GM18520 (cell line): Measurements from ENCODE around the gene IKZF3.
"Not testable (repeated sequence)": the region's sequence is repeated elsewhere in the genome, so short reads cannot be mapped to it uniquely, and the experiment has no call there.

ENCODE experiments used
- ATAC-seq: cut with Tn5 transposase; IDR thresholded peaks from one replicate; pipeline ENCODE4 v1.9.1; 2021; ENCODE audit not compliant: unreplicated experiment

Gene IKZF3

DNA sequence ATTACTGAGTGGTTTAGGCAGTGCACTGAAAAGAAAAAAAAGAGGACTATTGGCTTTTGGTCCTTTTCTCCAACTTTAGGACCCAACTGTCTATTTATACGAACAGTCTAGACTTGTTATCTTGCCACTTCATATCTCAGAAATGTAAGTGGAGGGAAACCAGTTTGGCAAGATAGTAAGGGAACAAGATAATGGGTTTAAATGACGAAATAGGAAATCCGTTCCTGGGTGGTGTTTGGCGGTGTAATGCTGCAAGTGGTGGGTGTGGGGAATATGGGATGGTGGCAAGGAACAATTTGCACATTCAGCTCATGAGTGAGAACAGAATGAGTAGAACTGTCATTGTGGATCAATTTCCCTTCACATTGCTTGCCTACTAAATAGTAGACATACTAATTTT, 81.6 kb downstream of the IKZF3 start:
- ATAC-seq, result no peak

DNA sequence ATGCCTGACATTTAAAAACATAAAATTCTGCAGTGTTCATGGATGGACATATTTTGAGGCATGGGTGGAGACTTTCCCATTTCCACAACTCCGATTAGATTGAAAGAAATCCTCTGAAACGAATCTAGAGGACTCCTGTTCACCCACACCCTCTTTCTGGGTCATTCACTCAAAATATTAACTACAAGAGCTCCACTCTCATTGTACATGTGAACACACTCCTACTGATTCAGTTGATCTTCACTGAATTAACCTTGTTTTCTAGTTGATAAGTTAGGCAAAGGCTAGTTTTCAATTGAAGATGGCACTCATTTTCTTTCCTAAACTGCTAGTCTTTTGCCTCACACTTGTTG, 82.3 kb downstream of the IKZF3 start:
- ATAC-seq, result no peak

DNA sequence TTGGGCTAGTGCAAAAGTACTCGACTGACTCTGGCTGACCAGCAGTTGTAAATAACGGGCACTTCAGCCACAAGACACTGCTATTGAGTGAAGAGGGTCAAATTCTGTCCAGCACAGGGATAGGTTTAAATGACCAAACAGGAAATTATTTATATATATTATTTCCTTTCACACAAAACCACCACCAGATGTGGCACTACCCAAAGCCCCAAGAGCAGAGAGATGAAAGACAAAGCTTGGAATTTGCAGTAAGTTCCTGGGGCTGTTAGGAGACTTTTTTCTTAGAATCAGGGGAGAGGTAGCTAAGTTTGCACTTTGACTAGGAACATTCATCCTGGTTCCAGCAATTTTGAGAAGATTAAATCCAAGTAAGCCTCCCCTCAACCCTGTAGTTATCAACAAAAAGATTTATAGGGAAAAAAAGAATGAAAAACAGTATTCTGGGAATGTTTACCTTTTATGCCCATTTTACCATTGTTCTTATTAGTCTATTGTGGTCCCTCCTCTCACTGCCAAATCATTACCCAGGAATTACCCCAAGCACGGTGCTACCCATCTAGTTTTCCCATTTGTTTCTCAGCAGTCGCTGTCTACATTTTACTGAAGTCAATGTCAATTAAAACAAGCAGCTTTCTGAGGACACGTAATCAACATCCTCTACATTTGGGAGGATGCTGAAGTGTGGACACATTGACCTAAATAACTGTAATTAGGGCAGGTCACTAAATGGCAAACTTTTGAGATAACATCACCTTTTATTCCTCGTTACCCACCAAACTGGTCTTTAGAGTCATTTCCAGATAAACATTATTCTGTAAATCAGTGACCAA, 82.9 kb downstream of the IKZF3 start:
- ATAC-seq, result no peak

DNA sequence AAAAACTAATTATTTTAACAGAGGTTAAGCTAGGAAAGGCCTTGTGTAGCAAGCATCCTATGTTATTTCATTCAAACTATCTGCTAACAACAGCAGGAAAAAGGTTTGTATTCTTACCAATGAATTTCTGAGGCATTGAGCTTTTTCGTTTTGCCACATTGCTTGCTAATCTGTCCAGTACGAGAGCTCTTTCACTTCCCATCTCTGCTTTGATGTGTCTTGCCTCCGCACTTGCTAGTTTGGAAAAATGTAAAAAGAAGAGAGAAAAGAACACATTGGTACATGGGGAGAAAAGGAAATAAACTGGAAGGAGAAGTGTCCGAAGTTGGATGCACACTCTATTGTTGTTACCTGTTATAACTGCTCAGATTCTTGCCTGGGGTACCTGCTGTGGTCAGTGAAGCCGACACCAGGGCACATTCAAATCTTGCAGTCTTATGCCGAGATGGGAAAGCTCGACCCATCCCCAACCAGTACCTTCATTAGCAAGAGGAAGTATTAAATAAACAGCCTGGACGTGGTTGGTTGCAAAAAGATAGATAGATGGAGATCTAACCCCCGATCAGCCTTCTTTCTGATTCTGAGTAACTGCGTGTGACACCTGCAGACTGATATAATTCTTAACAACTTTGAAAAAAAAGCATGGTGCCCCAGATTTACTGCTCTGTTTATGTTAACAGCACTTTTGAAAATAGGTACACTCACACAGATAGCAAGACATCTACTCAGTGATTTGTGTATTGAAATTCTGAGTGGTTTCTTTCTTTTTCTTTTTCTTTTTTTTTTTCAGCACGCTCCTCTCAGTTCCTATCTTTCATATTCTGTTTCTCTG, 86.4 kb downstream of the IKZF3 start:
- ATAC-seq, result peak; percentile 37

DNA sequence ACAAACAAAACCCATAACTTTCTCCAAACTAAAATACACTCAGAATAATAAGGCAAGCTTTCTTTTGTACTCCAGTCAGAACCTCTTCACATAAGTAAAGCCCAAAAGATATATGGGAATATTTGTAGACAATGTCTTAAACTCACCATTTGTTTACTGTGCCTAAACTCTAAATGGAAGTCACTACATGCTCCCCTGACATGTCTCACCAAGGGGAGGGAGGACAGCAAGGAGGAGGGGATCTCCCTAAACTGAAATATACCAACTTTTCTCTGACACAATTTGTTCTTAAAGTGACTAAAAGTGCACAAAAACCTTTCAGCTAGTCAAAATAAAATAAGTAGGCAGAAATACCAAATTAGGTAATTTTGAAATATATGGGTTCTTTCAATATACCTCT, 87.9 kb downstream of the IKZF3 start:
- ATAC-seq, result no peak

DNA sequence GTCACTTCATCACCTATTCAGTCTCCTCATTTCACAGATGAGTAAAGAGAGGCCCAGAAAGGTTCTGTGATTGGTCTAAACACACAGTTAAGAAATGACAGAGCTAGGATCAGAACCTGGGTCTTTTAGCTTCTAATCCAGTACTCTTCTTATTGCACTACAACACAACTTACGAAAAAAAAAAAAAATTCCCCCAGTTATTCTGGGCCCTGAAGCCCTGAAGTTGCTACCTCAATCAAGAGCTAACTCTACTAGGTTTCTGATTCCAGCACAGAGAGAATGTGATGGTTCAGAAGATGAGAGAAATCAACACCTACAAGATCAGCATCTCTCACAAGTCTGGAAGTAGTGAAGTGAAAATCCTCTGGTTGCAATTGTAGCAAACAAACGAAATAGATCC, 89.1 kb downstream of the IKZF3 start:
- ATAC-seq, result no peak

DNA sequence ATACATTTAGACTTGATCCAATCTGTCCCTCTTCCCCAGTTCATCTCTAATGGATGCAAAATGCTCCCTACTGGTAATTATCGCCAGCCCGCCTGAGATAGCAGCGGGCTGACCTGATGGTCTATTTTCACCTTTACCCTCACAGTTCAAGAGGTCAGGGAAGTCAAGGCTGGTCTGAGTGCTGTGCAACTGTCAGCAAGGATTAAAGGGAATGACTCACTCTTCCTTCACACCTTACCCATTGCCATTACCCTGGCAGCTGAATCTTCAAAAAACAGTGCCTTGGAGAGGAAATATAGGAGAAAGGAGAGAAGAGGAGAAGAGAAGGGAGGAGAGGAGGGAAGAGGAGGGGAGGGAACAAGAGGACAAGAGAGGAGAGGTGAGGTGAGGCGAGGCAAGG, 90.1 kb downstream of the IKZF3 start:
- no peak for ATAC-seq

DNA sequence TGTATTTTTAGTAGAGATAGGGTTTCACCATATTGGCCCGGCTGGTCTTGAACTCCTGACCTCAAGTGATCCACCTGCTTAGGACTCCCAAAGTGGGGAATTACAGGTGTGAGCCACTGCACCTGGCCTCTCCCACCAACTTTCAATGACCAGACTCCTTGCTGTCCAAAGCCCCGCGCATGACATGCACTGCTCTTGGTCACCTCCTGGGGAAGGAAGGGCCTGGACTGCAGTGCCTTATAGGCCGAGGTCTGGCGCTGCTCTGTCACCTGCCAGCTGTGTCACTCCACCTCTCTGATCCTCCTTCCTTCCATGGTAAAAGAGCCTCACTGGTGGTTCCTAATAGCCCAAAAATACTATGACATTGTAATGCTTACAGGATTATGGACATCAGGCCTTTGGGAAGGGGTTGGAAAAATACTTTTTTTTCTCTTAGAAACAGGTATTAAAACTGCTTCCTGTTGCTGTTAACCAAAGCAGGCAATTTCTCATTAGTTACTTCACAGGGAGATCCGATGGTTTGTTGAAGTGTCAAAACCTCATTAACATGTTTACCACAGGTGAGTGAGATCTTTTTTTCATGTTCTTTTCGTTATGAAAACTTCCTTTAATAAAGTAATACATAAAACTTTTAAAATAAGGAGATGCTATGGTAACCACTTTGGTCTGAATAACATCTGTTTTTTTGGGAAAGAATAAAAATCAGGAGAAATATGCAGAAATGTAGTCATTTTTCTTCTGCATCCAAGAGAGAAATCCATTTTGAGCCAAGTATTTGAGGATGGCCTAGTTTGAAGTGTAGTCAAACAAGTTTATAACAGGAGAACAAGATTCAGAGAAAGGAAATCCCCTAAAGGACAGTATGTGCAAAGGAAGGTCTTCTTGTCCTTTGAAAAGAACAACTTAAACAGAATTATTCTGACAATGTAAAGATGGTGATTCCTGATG, 90.9 kb downstream of the IKZF3 start:
- no peak for ATAC-seq

DNA sequence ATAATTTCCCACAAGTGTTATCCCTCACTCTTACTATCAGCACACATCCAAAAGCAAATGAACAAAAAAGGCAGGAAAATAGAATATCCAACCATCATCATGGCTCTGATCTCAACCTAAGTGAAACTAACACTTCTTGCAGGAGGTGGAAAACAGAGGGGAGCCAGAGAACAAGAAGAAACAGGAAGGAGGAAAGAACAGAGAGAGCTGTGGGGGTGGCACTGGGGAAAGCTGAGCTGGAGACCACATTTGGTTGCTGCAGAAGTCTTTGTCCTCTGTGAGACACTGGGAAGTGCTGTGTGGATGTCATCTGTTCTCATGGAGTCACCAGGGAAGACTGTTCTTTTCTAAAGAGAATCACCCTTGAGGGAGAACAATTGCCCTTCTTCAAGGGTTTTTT, 91.7 kb downstream of the IKZF3 start:
- ATAC-seq, result no peak

DNA sequence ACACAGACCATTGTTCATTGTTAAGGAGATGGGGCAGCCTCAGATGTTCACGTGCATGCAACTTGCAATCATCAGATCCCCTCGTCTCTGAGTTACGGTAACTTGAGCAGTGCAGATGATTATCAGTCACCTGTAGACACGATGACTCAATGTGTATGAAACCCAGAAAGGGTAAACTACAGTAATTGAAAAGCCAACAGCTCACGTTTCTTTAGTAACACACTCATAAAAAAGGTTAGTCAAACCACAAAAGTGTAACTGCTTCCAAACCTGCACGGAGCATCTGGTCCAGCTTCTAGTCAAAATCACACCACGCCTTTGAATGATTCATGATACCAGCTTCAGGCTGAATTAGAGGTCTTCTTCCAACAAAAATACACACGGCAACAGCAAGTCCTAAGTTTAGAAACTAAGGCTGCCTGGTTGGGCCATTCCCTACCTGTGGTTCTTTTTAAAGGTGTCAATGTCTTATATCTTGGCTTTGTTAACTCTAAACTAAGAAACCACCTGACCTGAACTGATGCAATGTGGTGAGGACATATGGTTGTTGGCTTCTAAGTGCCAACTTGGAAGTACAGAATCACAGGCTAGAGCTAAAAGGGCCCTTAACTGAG, 94.0 kb downstream of the IKZF3 start:
- ATAC-seq, result peak; percentile 37

DNA sequence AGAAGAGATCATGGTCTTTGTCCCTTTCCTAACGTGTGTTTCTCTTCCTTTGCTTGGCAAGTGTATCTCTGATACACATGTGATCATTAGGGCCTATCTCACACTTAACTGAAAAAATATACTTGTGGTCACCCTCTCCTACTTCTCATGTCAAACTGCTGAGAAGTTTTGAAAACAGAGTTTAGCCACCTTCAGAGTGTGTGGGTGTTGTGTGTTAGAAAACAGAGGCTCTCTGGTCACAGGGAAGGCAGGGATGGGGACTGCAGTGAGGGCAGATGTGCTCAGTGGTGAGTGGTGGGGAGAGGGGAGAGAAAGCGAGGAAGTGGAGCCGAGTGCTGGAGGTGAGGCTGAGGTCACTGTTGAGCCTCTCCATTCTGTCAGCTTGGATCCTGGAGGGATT, 97.0 kb downstream of the IKZF3 start:
- ATAC-seq, result no peak

DNA sequence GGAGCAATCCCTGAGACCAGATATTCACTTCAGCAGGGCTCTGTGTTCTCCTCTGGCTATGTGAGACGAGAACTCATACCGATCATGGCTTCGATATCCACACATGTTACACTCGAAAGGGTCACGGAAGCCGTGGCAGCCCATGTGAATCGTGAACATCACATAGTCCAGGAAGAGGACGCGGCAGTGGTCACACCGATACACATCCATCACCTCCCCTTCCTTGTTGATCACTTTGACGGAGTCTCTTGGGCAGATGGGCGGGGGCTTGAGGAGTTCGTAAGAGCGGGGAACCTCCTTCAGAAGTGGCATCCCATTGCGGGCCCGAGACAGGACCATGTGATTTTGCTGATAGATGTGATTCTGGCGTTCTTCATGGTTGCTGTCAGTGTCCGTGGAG, 98.3 kb downstream of the IKZF3 start:
- no peak for ATAC-seq

DNA sequence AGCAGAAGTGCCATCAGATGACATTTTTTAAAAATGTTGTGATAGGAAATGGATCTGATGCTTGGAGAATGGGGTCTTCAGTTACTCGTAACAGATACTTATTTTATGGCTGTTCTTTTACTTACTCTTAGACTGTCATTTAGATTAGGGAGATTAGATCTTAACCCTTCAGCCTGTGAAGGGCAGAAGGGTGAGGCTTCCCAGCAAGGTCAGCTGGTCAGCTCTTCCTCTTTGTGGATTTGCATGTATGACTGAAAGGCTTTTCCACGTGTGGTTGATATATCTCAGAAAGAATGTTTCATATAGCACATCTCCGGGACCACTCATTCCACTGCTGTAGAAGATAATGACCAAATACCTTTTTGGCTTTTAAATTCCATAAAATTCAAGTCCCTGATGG, 98.9 kb downstream of the IKZF3 start:
- no peak for ATAC-seq

DNA sequence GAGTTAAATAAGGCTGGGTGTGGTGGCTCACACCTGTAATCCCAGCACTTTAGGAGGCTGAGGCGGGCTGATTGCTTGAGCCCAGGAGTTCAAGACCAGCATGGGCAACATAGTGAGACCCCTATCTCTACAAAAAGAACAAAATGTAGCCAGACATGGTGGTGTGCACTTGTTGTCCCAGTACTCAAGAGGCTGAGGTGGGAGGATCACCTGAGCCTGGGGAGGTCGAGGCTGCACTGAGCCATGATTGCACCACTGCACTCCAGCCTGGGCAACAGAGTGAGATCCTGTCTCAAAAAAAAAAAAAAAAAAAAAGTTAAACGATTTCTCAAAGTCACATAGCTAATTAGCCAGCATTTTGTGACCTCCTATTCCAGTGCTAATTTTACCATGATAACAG, 99.9 kb downstream of the IKZF3 start:
- not testable (repeated sequence) for ATAC-seq

DNA sequence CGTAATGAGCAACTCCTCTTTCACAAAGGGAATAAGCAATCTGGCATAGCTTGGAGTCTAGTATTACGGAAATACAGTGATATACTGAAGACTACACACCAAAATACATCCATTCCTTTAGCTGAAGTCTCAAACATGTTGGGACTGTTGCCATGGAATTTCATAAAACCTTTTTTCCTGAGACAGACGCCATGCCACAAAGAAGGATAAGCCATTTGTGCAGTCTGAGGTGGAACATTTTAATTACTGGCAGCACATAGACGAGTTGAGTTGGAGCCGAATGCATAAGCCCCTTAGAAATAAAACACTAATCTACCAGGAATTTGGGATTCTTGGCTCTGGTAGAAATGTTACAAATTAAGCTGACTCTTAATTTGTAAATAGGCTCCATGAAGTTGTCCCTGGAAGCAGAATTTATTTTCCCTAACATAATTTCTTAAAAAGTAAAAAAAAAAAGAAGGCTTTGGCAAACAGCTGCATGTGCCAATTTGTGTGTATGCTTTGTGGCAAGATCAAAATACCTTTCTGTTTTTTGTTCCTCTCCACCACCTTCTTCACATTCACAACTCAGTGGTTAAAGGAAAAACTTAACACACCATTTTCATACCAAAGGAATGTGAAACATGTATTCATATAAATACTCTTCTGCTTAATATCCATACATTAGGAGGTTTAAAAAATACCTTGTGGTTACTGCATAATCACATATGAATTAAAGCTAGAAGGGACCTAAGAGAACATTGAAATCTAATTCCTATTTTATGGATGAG, 100.9 kb downstream of the IKZF3 start:
- no peak for ATAC-seq

DNA sequence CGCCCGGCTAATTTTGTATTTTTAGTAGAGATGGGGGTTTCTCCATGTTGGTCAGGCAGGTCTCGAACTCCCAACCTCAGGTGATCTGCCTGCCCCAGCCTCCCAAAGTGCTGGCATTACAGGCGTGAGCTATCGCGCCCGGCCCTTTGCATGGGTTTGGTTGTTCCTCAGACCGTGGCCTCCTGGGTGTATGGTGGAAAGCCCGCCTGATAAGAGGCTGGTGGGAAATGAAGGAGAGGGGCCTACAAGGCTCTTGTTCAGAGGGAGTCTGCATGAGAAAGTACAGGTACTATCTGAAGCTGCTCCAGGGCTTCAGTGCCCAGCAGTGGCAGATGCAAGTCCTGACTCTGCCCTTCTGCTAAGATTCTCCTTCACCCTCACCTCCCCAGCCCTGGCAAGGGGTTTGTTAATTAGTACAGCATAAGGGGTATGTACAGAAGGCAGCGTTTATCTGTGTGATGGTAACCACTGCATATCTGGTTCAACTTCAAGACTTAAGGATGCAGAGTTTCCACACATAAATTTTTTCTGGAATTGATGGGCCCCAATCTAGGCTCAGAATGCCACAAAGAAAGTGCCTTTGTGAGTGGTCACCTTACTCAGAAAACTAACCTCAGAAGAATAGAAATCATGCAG, 102.1 kb downstream of the IKZF3 start:
- ATAC-seq, result no peak

DNA sequence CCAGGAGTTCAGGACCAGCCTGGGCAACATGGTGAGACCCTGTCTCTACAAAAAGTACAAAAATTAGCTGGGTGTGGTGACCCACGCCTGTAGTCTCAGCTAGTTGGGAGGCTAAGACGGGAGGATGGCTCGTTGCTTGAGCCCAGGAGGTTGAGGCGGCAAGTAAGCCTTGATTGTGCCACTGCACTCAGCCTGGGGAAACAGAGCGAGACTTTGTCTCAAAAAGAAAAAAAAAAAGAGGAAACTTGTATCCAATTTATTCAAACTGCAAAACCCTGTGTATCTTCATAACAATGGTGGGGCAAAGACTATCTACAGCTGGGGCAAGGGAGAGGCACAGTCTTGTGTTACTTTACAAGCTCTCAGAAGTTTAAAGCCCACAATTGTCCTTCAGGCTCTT, 104.9 kb downstream of the IKZF3 start:
- ATAC-seq, result no peak

DNA sequence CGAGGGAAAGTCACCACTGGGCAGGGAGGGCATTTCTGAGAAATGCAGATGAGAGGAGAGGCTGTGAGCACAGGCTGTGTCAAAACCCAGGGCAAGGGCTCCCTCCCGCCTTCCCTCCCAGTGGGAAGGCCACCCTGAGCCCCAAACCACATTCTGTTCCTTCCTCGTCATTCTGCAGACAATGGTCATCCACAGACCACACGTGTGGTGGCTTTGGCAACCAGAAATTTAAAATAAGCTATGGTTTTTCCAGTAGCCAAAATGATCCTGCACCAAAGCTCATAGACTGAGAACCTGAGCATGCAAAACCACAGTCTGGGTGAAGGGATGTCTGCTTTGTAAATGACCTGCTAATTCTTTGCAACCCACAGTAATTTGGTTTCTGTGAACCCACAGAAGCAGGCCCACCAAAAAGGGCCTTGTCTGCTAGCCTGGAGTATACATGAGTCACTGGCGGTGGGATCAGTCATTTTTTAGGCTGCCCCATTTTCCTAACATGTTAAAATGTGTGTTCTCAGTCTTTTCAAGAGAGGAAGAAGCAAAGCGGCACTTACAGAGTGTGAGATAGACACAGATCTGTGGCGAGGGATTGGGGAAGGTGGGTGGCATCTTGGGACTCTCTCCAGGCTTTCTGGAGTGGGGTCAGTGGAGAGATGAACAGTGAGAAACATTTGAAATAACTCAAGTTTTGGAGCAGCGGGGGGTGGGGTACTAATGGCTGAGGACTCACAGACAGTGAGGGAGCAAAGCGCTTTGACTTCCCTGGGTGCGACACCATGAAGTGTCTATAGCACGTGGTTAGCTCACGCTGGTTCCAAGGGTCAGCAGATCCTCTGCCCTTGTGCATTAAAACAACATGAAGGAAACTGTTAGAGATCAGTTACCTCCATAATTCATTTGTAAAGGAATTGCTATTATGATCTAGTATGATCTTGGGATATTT, 105.9 kb downstream of the IKZF3 start:
- ATAC-seq, result no peak
